Umbilical cord (tissue), 2 donors: ENCODE measurements around the gene NEUROG2. TPM values are rescaled to one million over a fixed set of nuclear protein-coding genes. Genes with fewer than 3 reads are reported as not detected.

Experiments used
- DNase-seq: peaks from one replicate; pipeline ENCODE4 v3.0.0-alpha.2; 2015; ENCODE audit warnings: low spot score
- total RNA-seq: library from RNA; depleted of rRNA; stranded (reverse); fragments of >200 nt; gene quantifications from one replicate; pipeline ENCODE4 v1.2.3, GENCODE V29; 2014; ENCODE audit warnings: low replicate concordance; ENCODE audit not compliant: insufficient read depth

NEUROG2 gene
- total RNA-seq, 1 donor from 2014 or later, result 2.2 TPM

GRCh38 chr4:112521123-112522023, 5.4 kb upstream of the NEUROG2 start:
- DNase-seq, result no peak

- no peak for DNase-seq
Observed at GRCh38 chr4:112520598-112521122, 4.7 kb upstream of the NEUROG2 start.

GRCh38 chr4:112519689-112520597, 4.0 kb upstream of the NEUROG2 start:
- DNase-seq, result no peak

- no peak for DNase-seq
Observed at GRCh38 chr4:112518675-112519074, 2.7 kb upstream of the NEUROG2 start.

GRCh38 chr4:112517911-112518310, 1.9 kb upstream of the NEUROG2 start:
- no peak for DNase-seq

GRCh38 chr4:112517067-112517634, 1.2 kb upstream of the NEUROG2 start:
- no peak for DNase-seq

- no peak for DNase-seq
Observed at GRCh38 chr4:112516471-112517066, 589 bp upstream of the NEUROG2 start.

- DNase-seq, result no peak
Observed at GRCh38 chr4:112515198-112516065, 548 bp downstream of the NEUROG2 start.

GRCh38 chr4:112514647-112515197, 1.3 kb downstream of the NEUROG2 start:
- no peak for DNase-seq

- no peak for DNase-seq
Observed at GRCh38 chr4:112513971-112514646, 1.9 kb downstream of the NEUROG2 start.

GRCh38 chr4:112511803-112512118, 4.2 kb downstream of the NEUROG2 start:
- no peak for DNase-seq

GRCh38 chr4:112511093-112511802, 4.7 kb downstream of the NEUROG2 start:
- DNase-seq, result no peak

- DNase-seq, result no peak
Observed at GRCh38 chr4:112510291-112511092, 5.5 kb downstream of the NEUROG2 start.

GRCh38 chr4:112509243-112510141, 6.5 kb downstream of the NEUROG2 start:
- no peak for DNase-seq

- DNase-seq, result no peak
Observed at GRCh38 chr4:112508356-112508755, 7.6 kb downstream of the NEUROG2 start.

GRCh38 chr4:112504807-112505206, 11.2 kb downstream of the NEUROG2 start:
- DNase-seq, result no peak

GRCh38 chr4:112502871-112503270, 13.1 kb downstream of the NEUROG2 start:
- no peak for DNase-seq
